GM23248 (cell line): Measurements from ENCODE around the gene DIMT1.

Experiments used
- EZH2 ChIP-seq: fragments of 200-600 bp; sonication (generic); IDR thresholded peaks from 2 replicates; pipeline ENCODE4 v1.6.1; 2018; ENCODE audit warnings: antibody characterized with exemption, mild to moderate bottlenecking; ENCODE audit not compliant: insufficient read depth, poor library complexity, severe bottlenecking
- EZH2phosphoT487 ChIP-seq: fragments of 200-600 bp; sonication (generic); IDR thresholded peaks from 2 replicates; pipeline ENCODE4 v1.6.1; 2018; ENCODE audit warnings: antibody characterized with exemption, moderate library complexity, mild to moderate bottlenecking, low read depth; ENCODE audit not compliant: insufficient read depth

- TF ChIP-seq EZH2phosphoT487 (no peak), EZH2 (no peak)
Observed at GRCh38 chr5:62450259-62450658, 46.6 kb upstream of the DIMT1 start.
